ENCODE measurements around the gene BCAS2.

DNA sequence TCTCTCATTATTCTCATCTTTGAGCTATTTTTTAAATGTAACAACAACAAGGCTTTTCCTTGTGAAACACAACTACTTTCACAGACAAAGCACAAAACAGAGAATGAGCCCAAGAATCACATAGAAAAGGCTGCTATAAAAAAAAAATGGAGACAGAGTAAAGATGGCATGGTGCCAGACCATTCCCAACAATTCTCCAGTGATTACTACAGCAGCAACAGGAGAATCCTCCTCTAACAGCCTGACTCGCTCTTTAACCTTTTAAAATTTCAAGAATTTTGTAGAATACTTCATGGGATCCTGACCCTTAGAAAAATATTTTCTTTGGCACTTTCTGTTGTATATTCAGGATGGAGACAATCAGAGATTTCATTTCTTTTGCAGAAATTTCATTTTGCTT is 3.8 kb upstream of the BCAS2 start:
- TF ChIP-seq, protein P1, sequence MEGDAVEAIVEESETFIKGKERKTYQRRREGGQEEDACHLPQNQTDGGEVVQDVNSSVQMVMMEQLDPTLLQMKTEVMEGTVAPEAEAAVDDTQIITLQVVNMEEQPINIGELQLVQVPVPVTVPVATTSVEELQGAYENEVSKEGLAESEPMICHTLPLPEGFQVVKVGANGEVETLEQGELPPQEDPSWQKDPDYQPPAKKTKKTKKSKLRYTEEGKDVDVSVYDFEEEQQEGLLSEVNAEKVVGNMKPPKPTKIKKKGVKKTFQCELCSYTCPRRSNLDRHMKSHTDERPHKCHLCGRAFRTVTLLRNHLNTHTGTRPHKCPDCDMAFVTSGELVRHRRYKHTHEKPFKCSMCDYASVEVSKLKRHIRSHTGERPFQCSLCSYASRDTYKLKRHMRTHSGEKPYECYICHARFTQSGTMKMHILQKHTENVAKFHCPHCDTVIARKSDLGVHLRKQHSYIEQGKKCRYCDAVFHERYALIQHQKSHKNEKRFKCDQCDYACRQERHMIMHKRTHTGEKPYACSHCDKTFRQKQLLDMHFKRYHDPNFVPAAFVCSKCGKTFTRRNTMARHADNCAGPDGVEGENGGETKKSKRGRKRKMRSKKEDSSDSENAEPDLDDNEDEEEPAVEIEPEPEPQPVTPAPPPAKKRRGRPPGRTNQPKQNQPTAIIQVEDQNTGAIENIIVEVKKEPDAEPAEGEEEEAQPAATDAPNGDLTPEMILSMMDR (conservative IDR thresholded peaks at IDR 0.05; ENCODE audit: low read length): no peak
- no peak for TF ChIP-seq EZH2phosphoT487 (IDR thresholded peaks at IDR 0.05; ENCODE audit: borderline replicate concordance, low read depth, low read length)

Data from OCI-LY7 (cell line).